Measurements from ENCODE around the gene GTF3C5.
A peak's percentile ranks its signal among the peaks of the same experiment; 100 is the strongest.

DNA sequence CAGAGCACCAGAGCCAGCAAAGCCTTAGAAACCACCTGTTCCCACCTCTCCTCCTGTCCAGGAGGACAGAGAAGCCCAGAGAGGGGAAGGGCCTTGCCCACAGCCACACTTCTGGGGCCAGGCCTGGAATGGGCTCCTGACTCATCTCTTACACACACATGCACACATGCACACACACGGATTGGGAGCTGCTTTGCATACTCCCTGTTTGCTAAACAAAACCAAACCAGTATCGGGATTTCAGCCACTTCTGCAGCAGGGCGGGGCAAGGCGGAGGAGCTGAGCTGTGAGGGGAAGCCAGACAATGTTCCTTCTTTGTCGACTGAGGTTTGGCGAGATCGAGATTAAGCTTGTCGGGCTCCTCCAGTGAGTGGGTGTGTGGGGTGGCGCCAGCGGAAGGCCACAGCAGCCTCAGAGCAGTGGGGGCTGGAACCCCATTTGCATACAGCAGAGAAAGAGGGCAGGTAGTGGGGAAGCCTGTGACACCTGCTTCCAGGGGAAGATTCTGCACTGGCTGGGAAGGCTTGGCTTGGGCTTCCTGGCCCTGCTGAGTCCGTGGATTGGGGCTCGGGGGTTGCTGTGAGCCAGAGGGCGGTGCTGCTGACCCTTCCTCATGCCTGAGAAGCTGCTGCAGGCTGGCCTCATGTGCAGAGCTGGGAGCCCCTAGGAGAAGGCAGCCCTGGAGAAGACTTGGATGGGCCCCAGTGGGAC is 36.2 kb upstream of the GTF3C5 start:
- TF ChIP-seq POLR2A (IDR thresholded peaks at IDR 0.05): peak in 1 of 4 donors; percentile 32
- TF ChIP-seq, protein P1, sequence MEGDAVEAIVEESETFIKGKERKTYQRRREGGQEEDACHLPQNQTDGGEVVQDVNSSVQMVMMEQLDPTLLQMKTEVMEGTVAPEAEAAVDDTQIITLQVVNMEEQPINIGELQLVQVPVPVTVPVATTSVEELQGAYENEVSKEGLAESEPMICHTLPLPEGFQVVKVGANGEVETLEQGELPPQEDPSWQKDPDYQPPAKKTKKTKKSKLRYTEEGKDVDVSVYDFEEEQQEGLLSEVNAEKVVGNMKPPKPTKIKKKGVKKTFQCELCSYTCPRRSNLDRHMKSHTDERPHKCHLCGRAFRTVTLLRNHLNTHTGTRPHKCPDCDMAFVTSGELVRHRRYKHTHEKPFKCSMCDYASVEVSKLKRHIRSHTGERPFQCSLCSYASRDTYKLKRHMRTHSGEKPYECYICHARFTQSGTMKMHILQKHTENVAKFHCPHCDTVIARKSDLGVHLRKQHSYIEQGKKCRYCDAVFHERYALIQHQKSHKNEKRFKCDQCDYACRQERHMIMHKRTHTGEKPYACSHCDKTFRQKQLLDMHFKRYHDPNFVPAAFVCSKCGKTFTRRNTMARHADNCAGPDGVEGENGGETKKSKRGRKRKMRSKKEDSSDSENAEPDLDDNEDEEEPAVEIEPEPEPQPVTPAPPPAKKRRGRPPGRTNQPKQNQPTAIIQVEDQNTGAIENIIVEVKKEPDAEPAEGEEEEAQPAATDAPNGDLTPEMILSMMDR (IDR thresholded peaks at IDR 0.05): no peak
